ENCODE data around the gene UBIAD1.
A peak's percentile ranks its signal among the peaks of the same experiment; 100 is the strongest.
"Not testable (repeated sequence)": the region's sequence is repeated elsewhere in the genome, so short reads cannot be mapped to it uniquely, and the experiment has no call there.

UBIAD1 gene

DNA sequence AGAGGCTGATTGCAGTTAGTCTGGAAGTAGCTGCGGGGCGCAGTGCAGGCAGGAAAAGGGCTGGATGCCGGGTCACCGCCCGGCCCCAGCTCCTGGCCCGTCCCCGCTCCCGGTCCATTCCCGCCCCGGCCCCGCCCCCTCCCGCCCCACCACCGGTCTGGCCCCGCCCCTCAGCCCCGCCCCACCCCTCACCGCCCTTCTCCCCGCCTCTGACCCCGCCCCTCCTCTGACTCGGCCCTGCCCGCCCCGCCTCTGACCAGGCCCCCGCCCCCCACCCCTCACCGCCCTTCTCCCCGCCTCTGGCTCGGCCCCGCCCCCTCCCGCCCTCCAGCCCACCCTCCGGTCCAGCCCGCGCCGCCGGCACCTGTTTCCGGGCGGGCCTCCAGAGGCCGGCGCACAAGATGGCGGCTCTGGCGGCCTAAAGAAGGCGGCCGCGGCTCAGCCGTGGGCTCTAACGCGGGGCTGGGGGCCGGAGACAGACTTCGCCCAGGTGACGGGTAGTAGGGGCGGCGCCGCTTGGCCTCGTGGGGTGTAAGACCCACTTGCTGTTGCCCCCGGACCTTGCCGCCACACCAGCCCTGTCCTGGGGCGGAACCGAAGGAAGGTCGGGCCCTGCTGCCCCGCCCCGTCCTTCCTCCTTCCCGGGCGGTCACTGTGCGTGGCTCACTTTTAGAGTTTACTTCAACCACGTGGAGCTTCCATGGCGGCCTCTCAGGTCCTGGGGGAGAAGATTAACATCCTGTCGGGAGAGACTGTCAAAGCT is at the start of gene UBIAD1:
Gene UBIAD1 (plus strand): TSS at position 367 of the 763 bp plus-strand sequence. CDS start 334 bp downstream, at position 701.
- peak; percentile 61 to 73 for DNase-seq (ENCODE audit: extremely low read depth in 1 of 2, low read depth in 1 of 2)

- DNase-seq (ENCODE audit: extremely low read depth in 1 of 2, low read depth in 1 of 2) = no peak
Measured at GRCh38 chr1:11227106-11228077, 45.6 kb upstream of the UBIAD1 start.

- no peak for DNase-seq (ENCODE audit: extremely low read depth in 1 of 2, low read depth in 1 of 2)
Measured at GRCh38 chr1:11229203-11229602, 43.8 kb upstream of the UBIAD1 start.

DNA sequence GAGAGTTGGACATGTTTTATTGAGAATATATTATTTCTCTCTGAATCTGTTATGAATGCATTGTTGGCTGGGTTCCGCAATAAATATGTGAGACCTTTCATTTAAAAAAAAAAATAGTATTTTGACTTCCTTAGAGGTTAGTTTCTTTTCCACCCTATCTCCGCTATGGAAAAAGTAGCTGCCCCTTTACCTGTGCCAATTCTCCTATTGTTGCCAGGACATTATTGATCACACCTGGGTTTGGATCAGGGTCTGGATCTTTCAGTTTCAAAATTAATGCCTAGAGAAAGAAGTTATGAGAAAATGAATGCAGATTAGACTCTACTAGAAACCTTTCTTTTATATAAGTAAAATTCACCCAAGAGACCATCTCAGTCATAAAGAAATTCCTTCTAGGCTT is 39.8 kb upstream of the UBIAD1 start:
- no peak for DNase-seq (ENCODE audit: extremely low read depth in 1 of 2, low read depth in 1 of 2)

DNA sequence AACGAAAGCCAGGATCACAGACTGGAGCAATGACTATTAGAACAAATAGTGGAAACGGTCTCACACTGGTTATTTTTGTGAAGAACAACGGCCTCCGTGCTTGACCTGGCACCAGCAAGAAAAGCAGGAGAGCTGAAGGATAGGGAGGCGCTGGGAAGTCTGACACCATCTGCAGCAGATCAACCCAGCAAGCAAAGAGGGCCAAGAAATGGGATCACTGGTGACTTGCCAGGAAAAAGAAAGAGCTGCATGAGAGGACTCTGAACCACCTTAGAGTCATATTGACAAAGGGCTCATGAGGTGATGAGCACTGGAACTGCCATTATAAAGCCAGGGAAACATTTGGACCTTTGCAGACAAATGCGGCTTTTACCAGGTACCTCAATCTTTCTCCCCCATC is 35.6 kb upstream of the UBIAD1 start:
- no peak for DNase-seq (ENCODE audit: extremely low read depth in 1 of 2, low read depth in 1 of 2)

- DNase-seq (ENCODE audit: extremely low read depth in 1 of 2, low read depth in 1 of 2) = no peak
Measured at GRCh38 chr1:11238311-11238710, 34.7 kb upstream of the UBIAD1 start.

DNA sequence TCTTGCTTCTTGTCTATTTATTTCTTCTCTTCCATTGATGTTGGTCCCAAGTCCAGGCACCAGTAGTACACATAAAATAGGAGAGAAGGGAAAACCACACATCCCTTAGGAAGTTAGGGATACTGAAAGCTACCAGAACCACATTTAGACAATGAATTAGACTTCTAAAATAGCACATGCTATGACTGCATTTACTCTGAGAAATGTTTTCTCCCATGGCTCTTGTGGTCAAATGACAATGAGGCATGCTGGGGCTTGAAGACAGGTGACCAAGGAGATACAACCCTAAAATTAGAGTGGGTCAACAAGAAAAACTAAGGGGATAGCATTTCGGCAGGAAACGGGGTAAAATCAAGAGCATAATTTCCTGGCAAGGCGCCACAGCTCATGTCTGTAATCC is 27.8 kb upstream of the UBIAD1 start:
- DNase-seq (ENCODE audit: extremely low read depth in 1 of 2, low read depth in 1 of 2) = no peak

DNA sequence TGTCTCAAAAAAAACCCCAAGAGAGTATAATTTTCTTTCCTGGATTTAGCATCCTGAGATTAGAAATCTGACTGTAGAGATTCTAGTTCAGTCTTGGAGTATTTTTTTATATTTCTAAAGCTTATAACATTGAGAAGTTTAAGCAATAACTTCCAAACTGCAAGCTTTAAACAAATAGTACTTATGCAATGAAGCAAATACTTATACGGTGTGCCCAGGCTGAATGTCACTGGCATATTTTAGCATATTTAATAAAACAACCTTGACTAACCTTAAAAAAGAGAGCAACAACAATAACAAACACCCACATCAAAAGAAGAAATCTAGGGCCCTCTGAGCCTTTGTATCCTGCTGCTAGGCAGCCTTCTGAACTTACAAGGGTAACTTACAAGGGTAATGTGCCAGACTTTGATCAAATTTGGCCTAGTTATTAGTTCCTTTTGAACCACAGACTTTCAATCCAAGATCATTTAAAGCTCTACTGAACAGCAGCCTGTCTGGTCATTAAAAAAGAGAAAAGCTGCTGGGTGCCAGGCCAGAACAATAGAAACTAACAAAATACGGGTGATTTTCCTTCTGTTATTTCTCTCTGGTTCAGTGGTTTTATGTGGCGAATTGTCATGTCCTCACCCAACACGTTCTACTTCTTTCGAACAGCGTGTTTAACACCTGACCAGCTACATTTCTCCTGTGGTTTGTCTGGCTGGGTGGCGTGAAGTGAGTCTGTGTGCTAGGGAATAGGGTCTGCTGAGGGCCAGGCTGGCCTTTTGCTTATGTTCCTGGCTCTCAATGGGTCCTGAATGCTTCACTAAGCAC is 26.9 kb upstream of the UBIAD1 start:
- DNase-seq (ENCODE audit: extremely low read depth in 1 of 2, low read depth in 1 of 2) = no peak

DNA sequence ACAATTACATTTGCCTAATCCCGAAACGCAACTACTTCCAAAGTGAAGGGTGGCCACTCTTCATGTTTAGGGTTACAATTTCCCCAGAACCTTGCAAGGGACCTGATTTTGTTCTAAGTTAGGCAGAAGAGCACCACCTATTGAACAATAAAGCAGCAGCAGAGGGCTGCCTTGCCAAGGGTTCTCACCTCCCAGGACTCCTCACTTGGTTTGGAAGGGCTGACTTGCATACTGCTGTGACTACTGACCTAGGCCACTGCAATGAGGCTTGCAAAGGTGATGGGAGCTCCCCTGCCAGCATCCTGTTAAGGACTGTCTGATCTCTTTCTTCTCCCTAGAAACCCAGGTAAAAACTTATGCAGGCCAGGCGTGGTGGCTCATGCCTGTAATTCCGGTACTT is 24.8 kb upstream of the UBIAD1 start:
- DNase-seq (ENCODE audit: extremely low read depth in 1 of 2, low read depth in 1 of 2) = no peak

DNA sequence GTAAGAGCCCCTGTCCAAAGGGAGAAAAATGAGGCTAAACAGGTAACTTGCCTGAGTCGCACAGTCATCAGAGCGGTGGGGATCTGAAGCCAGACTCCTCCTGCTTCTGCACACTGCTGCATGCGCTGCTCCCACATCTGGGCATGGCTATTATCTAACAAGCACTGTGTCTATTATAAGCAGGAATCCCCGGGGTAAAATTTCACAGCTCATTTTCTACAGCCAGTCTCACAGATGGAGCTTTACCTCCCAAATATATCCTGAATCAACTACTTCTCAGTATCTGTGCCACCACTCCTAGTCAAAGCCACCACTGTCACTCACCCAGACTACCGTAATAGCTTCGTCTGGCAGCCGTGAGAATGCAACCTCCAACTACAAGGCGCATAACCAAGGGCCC is 20.5 kb upstream of the UBIAD1 start:
- no peak for DNase-seq (ENCODE audit: extremely low read depth in 1 of 2, low read depth in 1 of 2)

DNA sequence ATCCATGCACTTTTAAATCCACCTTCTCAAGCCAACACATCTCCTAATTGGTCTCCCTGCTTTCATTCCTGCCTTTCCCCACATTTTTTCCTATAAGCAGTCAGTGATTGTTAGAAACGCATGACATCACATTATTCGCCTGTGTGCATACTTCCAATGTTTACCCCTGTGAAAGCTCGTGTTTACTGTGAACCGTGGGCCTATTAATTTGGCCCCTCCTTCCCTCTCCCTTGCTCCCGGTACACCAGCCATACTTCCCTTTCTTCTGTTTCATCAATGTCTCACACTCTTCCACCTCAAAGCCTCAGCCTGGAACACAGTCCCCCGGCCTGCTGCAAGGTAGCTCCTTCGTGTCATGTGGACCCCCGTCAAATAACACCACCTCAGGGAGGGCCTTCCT is 19.8 kb upstream of the UBIAD1 start:
- DNase-seq (ENCODE audit: extremely low read depth in 1 of 2, low read depth in 1 of 2) = no peak

DNA sequence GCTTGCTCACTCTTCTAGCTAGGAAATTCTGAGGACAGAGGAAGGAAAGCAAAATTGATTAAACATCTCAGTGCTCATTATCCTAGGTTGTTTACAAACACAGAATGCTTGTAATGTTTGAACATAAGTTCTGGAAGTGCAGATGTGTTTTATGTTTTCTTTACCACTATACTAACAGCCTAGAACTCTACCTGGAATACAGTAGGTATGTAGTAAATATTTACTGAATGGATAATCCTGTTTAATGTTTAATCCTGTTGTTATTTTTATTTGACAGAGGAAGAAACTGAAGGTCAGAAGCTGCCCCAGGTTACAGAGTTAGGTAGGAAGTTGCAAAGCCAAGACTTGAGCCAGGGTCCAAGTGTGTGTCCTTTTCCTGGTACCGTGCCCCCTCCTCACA is 16.7 kb upstream of the UBIAD1 start:
- no peak for DNase-seq (ENCODE audit: extremely low read depth in 1 of 2, low read depth in 1 of 2)

DNA sequence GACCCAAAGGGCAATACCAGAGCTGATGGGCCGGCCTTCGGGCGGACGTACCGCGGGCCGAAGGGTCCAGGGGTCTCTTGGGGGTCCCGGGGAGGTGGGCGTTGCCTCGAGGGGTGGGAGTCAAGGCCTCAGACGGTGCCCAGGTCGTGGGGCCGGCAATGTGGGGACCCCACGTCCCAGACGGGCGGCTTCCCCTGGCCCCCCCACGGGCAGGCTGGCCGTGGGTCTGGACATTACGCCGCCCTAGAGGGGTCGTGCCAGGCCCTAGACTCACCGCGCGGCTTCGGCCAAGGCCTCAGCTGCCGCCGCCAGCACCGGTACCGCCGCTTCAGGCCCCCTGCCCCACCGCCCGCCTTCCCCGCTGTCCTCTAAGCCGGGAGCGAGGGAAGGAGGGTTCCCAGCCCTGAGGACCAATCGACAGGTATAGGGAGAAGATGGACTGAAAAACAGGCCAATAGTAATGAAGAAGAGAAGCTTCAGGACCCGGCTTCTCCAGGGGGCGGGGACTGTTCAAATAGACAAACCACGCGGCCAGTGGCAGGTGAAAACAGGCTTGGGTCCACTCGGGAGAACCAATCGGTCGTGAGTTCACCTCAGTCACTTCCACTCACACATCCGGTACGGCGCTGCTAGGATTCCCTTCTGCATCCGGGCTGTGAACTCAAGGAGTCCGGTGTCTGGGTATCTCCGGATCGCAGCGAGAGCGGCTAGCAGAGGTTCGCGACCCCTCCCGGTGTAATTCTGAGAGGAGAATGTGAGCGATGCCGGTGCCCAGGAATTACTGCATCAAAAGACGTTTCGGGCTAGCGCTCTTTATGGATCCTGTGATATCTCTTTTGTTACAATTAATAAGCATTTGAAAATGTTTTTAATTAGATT is 10.6 kb upstream of the UBIAD1 start, which contains the start of gene MTOR:
Gene MTOR (minus strand): TSS at position 381 of the 879 bp plus-strand sequence. CDS start 3,142 bp downstream, outside the sequence.
- DNase-seq (ENCODE audit: extremely low read depth in 1 of 2, low read depth in 1 of 2) = peak; percentile 94 to 99

GRCh38 chr1:11266268-11267074 is 6.5 kb upstream of the UBIAD1 start:
- no peak for DNase-seq (ENCODE audit: extremely low read depth in 1 of 2, low read depth in 1 of 2)

- DNase-seq (ENCODE audit: extremely low read depth in 1 of 2, low read depth in 1 of 2) = not testable (repeated sequence)
Measured at GRCh38 chr1:11267350-11268337, 5.4 kb upstream of the UBIAD1 start.

- DNase-seq (ENCODE audit: extremely low read depth in 1 of 2, low read depth in 1 of 2) = no peak
Measured at GRCh38 chr1:11272544-11272831, 510 bp upstream of the UBIAD1 start.

- DNase-seq (ENCODE audit: extremely low read depth in 1 of 2, low read depth in 1 of 2) = no peak
Measured at GRCh38 chr1:11273595-11274234, 717 bp downstream of the UBIAD1 start.

- no peak for DNase-seq (ENCODE audit: extremely low read depth in 1 of 2, low read depth in 1 of 2)
Measured at GRCh38 chr1:11279152-11279551, 6.2 kb downstream of the UBIAD1 start.
